HG03159 (cell line): ENCODE results near the gene KRTAP4-16.
"Not testable (repeated sequence)": the region's sequence is repeated elsewhere in the genome, so short reads cannot be mapped to it uniquely, and the experiment has no call there.

Experiments
- ATAC-seq: cut with Tn5 transposase; IDR thresholded peaks from one replicate; pipeline ENCODE4 v1.9.1; 2021; ENCODE audit warnings: mild to moderate bottlenecking, moderate library complexity; ENCODE audit not compliant: unreplicated experiment

Gene KRTAP4-16

DNA sequence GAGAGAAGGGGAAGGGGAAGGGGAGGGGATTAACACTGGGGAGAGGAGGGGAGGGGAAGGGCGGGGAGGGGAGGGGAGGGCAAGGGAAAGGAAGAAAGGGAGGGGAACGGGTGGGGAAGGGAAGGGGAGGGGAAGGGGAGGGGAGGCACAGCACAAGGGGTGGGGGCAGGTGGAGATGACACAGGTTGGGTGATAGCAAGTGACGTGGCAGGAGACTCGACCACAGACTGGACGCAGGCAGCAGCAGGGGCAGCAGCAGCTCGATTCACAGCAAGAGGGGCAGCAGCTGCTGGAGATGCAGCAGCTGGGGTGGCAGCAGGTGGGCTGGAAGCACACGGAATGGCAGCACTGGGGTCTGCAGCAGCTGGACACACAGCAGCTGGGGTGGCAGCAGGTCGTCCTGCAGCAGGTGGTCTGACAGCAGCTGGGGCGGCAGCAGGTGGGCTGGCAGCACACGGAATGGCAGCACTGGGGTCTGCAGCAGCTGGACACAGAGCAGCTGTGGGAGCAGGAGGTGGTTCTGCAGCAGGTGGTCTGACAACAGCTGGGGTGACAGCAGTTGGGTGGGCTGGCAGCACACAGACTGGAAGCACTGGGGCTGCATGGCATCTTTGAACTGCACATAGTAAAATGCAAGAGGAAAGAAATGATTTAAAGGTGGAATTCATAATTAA, at the start of gene KRTAP4-16:
Gene KRTAP4-16 (minus strand): TSS at position 624 of the 674 bp plus-strand sequence. CDS start 0 bp downstream, at position 624.
- ATAC-seq: no peak

DNA sequence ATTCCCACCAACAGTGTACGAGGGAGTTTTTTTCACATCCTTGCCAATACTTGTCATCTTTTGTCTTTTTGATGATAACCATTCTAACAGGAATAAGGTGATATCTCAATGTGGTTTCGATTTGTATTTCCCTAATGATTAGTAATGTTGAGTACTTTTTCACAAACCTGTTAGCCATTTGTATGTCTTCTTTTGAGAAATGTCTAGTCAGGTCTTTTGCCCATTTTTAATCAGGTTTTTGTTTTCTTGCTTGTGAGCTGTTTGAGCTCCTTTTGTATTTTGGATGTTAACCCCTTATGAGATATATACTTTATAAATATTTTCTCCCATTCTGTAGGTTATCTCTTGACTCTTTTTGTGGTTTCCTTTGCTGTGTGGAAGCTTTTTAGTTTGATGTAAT, 49.5 kb upstream of the KRTAP4-16 start:
- no peak for ATAC-seq

DNA sequence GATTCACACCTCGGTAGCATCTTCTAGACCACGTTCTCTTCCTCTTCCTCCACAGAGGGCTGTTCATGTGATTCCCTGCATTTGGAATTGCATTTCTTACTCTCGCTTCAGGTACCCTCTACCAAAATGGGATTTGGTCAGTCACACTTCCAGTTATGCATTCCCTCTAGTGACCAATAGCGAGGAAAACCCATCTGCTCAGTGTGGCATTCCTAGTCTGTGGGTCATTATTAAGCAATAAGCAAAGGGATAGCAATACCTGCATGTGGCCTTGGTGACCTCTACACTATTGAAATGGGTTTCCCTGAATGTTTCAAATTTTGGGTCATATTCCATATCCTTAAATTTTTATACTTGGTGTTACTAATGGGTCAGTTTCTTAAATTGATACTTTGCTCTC, 48.0 kb upstream of the KRTAP4-16 start:
- no peak for ATAC-seq

DNA sequence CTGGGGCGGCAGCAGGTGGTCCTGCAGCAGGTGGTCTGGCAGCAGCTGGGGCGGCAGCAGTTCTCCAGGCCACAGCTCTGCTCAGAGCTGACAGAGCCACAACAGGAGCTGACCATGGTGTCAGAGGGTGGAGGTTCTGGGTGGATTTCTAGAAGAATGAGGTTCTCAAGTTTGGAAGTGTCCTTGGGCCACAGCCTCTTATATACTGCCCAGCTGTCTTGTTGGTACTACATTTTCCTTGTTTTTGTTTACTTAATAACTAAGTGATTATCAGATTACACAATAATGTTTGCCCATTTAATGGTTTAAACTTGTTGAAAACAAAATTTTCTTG, 47.6 kb upstream of the KRTAP4-16 start, which contains the start of gene KRTAP4-5:
Gene KRTAP4-5 (minus strand): TSS at position 174 of the 334 bp plus-strand sequence. CDS start 58 bp downstream, at position 116.
- ATAC-seq: no peak

DNA sequence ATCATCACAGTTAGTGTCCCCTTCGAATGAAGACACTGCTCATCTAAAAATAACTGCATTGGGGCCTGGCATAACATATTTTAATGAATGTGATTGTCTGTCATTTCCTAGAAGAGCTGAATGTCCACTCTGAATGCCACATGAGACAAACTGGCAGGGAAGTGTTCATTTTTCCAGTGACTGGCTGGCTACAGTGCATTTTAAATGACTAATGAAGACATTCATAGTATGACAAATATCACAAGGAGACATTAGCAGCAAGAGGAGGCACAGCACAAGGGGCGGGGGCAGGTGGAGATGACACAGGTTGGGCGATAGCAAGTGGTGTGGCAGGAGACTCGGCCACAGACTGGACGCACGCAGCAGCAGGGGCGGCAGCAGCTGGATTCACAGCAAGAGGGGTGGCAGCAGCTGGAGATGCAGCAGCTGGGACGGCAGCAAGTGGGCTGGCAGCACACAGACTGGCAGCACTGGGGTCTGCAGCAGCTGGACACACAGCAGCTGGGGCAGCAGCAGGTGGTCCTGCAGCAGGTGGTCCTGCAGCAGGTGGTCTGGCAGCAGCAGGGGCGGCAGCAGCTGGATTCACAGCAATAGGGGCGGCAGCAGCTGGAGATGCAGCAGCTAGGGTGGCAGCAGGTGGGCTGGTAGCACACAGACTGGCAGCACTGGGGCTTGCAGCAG, 47.1 kb upstream of the KRTAP4-16 start:
- ATAC-seq: not testable (repeated sequence)

DNA sequence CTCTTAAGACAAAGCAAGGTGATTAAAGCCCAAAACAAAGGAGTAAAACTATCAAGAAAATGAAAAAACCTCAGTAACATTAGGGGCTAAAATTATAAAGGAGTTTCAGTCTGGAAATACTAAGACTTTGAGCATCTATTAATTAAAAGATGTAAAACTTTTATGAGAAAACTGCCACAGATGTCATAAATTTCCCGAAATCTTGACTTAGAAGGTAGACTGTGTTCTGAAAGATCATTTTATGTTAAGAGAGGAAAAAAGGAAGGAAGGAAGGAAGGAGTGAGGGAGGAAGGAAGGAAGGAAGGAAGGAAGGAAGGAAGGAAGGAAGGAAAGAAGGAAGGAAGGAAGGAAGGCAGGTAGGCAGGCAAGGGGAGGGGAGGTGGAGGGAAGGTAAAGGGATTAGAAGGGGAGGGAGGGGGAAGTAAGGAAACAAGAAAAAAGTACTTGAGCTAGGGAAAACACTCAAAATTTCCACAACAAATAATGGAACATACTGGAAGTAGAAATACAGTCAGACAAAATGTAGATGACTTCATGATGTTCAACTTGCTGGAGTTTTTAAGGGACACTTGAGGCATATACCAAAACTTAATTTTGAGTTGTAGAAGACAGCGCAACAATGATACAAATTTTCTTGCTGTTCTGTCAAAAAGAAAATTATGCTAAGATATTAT, 45.7 kb upstream of the KRTAP4-16 start:
- ATAC-seq: no peak

DNA sequence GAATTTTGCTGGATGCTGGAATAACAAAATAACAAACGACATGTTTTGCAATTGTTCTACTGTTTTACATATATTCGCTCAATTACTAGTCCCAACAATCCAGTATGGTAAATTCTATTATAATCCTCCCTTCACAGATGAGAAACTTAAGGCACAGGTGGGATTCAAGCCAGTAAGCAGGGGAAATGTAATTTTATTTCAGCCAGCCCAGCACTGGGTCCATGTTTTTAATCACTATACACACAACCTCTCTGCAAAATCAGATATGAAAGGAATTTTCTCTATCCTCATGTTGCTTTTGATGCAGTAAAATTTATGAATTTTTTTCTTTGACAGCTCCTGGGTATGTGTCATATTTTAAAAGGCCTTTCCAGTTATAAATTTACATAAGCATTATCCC, 43.3 kb upstream of the KRTAP4-16 start:
- ATAC-seq: no peak

DNA sequence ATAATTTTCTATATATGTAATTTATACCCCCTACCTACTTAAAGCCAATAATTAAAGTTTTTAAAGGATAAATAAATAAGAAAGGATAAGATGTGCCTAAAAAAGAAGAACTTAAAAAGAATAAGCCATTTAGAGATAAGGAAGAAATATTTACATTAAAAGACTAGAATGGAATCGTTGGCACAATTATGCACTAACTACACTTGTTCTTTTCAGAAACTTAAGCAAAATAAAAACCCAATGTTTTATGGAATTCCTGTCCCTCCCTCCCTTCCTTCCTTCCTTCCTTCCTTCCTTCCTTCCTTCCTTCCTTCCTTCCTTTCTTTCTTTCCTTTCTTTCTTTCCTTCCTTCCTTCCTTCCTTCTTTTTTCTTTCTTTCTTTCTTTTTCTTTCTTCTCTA, 42.8 kb upstream of the KRTAP4-16 start:
- no peak for ATAC-seq

DNA sequence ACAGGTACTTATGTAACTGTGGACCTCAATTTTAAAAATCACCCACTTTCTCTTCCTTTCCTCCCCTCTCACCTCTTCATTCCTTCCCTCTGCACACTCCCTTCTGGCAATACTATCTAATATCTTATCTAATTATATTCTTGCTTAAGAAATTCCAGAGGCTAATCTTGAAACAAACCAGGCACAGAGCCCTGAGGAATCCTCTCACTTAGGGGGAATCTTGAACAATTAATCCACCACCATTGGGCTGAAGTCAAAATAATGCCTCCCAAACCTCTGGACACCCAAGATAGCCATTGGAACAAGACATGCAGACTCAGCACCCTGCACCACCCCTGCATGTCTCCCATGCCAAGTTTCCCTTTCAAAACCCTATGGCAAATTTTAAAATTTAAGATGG, 39.4 kb upstream of the KRTAP4-16 start:
- no peak for ATAC-seq

DNA sequence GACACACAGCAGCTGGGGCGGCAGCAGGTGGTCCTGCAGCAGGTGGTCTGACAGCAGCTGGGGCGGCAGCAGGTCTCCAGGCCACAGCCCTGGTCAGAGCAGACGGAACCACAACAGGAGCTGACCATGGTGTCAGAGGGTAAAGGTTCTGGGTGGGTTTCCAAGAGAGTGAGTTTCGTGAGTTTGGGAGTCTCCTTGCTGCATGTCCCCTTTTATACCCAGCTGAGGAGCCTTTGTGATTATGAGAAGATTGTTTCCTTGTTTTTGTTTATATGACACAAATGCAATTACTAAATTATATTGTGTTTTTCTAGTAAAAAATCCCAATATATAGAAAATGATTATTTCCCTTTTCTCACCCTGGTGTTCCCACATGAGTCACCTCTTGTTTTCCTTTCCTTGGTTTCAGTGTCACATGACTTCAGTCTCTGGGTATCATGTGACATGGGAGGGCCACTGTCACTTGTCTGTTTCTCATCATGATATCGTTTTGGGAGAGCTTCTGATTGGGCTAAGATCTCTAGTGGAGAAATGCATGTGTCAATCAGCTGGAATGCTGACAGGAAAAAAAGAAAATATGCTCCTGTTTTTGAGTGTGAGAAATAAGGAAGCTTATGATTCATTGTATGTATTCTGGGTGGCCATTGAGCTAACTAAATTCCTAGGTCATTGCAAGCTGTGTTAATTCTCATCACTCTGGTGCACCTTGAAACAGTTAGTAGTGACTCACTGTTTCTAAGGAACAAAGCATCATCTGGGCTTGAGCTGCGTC, 38.5 kb upstream of the KRTAP4-16 start, which contains the start of gene KRTAP4-6:
Gene KRTAP4-6 (minus strand): TSS at position 185 of the 772 bp plus-strand sequence. CDS start 57 bp downstream, at position 128.
- ATAC-seq: no peak

DNA sequence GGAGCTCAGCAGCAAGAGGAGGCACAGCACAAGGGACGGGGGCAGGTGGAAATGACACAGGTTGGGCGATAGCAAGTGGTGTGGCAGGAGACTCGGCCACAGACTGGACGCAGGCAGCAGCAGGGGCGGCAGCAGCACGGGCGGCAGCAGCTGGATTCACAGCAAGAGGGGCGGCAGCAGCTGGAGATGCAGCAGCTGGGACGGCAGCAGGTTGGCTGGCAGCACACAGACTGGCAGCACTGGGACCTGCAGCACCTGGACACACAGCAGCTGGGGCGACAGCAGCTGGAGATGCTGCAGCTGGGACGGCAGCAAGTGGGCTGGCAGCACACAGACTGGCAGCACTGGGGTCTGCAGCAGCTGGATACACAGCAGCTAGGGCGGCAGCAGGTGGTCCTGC, 37.9 kb upstream of the KRTAP4-16 start:
- not testable (repeated sequence) for ATAC-seq

DNA sequence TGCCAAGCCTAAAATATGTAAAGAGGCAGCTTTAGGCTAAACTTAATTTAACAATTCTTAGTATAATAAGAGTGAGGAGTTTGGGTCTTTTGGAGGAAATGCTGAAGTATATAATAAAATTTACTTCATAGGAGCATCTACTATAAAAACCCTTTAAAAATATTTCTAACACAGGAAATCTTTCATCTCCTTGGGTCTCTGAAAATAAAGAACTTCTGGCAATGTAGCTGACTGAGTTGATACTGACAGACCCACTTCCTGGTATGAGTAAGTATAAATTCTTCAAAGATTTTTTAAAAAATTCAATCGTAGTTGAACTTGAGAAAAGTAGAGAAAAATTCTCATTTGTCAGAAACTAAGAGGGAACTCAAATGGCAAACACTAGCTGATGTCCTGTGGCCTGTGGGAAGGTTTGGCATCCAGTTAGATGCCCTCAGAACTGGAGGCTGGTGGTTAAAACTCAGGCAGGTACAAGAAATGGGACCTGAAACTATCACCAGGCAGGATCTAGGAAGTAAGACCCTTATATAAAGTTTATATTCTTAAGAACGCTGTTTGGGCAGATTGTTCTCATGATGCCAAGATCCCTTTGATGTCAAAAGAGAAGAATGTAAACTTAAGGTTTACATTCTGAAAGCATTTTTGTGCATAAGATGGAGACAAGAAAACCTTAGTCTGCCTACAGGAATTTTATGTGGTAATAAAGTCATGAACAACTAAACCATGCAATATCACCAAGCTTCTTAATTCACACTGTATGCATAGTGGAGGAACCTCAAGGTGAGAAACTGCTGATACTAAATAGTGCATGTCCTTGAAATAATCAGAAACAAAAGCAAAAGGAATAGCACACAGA, 32.1 kb upstream of the KRTAP4-16 start:
- ATAC-seq: no peak

DNA sequence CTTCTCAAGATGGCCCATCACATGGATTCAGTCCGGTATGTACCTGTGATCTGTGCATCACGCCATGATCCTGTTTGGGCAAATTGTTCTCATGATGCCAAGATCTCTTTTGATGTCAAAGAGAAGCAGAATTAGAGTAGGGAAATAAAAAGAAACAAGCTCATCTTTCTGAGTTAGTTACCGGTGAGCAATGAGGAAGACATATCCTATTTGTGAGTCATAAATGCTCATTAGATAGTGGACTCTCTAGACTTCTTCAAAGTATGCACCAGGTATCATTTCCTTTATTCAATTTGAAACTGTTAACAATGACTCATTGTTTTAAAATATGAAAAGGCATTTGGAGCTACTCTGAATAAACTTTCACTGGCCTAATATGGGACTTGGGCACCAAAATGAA, 30.0 kb upstream of the KRTAP4-16 start:
- ATAC-seq: no peak

DNA sequence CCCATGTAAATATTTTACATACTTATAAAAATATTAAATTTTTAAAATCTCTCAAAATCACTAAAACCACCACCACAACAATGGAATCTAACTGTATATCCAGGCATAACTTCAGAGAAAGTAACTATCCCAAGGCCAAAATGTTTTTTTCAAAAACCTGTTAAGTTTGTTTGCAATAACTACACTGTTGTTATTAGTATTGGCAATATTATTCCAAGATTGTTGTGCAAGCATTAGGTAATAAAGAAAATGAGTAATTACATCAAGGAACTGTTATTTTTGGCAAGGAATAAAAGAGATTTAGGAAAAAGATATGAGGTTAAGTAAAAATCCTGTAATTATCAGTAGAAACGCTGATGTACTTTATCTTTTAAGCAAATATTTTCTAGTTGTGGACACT, 25.4 kb upstream of the KRTAP4-16 start:
- no peak for ATAC-seq

DNA sequence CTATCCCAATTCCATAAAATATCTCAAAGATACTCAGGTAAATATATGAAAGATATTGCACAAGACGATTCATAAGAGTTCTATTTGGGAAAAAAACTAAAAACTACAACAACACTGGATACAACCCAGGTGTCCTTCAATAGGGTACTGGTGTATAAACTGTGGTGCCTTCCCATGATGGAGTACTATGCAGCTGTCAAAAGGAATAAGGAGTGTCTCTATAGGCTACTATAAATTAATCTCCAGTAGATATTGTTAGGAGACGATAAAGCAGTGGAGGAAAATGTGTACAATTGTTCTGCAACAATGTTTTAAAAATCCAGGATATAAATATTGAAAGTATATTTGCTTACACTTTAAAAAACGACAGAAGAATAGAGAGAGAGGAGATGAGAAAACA, 24.4 kb upstream of the KRTAP4-16 start:
- ATAC-seq: no peak

DNA sequence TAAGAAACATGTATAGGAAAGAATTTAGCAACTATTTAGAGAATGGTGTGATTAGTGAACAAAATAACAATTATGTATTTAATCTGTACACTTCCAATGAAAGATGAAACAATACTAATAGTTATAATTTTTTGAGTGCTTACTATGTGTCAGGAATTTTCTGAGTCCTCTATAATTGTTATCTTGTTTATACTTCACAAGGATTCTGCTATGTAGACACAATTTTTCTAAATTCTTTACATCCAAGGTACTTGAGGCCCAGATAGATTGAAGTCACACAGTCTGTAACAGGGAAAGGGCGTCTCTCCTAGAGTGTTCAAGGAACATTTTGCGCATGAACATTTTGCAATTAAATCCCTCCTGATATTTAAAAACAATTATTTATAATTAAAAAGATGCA, 23.1 kb upstream of the KRTAP4-16 start:
- ATAC-seq: no peak

DNA sequence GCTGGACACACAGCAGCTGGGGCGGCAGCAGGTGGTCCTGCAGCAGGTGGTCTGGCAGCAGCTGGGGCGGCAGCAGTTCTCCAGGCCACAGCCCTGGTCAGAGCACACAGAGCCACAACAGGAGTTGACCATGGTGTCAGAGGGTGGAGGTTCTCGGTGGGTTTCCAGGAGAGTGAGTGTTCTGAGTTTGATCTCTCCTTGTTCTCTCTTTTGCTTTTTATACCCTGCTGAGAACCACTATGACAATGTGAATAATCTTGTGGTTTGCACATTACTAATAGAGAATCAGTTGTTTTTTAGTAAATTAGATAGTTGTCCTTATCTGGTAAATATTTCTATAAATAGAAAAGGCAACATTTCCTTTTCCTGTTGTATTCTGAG, 22.0 kb upstream of the KRTAP4-16 start, which contains the start of gene KRTAP4-12:
Gene KRTAP4-12 (minus strand): TSS at position 192 of the 381 bp plus-strand sequence. CDS start 60 bp downstream, at position 132.
- ATAC-seq: not testable (repeated sequence)

DNA sequence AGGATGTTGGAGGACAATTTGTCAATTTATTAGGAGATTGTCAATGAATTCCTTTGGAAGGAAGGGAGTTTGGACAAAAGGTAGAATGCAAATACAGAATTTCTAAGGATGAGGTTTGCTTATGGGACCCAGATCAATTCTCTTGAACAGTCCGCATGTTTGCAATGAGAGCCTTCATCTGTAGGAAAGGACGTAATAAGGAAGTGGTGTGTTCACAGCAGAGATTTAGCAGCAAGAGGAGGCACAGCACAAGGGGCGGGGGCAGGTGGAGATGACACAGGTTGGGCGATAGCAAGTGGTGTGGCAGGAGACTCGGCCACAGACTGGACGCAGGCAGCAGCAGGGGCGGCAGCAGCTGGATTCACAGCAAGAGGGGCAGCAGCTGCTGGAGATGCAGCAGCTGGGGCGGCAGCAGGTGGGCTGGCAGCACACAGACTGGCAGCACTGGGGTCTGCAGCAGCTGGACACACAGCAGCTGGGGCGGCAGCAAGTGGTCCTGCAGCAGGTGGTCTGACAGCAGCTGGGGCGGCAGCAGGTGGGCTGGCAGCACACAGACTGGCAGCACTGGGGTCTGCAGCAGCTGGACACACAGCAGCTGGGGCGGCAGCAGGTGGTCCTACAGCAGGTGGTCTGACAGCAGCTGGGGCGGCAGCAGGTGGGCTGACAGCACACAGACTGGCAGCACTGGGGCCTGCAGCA, 21.4 kb upstream of the KRTAP4-16 start:
- not testable (repeated sequence) for ATAC-seq

DNA sequence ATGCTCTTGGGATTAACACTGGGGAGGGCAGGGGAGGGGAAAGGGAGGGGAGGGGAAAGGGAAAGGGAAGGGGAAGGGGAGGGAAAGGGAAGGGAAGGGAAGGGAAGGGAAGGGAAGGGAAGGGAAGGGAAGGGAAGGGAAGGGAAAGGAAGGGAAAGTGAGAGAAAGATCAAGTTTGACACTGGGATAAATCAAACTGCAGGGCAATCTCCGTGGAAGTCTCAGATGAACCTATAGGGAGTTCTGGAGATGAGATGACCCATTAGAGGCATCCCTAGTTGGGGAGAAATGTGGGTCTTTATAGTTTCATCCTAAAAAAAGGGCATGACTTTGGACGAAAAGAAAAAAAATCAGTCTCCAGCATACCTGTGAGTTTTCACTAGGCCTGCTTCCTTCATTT, 19.7 kb upstream of the KRTAP4-16 start:
- ATAC-seq: no peak
